GM18526 (cell line): ENCODE measurements around the gene NDFIP2.

Experiments
- POLR2A ChIP-seq: IDR thresholded peaks from 3 replicates; pipeline ENCODE4 v1.6.1; 2011; ENCODE audit not compliant: insufficient read length; ENCODE audit errors: extremely low read depth

The NDFIP2 gene

DNA sequence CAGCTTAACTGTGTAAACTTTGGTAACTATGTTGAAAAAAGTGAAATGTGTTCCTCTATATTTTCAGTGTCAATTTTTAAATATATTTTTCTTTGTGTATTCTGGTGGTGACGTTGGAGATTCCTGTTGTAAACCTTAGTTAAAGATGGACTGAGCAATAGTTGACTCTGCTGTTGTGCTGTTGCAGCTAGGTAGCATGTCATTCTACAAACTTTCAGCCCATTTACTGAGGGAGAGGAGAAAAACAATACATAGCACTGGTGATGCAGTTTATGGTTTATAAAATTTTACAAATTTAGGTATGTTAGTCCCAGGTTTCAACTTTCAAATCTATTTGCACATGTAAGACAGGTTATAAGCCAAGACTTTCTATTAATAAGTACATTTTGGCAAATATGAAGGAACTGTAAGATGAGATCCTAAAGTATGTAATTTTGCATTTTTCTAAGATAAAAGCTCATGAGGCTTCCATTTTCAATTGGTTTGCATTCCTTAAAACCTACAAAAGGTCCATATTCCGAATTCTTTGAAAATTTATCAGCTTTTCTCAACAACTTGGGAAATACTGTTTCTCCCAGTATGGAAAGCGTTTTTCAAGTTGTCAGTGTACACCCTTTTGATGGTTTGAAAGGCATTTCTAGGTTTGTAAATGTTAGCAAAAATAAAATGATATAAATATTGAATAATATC lies 1.5 kb downstream of the NDFIP2 start:
- TF ChIP-seq POLR2A: no peak

DNA sequence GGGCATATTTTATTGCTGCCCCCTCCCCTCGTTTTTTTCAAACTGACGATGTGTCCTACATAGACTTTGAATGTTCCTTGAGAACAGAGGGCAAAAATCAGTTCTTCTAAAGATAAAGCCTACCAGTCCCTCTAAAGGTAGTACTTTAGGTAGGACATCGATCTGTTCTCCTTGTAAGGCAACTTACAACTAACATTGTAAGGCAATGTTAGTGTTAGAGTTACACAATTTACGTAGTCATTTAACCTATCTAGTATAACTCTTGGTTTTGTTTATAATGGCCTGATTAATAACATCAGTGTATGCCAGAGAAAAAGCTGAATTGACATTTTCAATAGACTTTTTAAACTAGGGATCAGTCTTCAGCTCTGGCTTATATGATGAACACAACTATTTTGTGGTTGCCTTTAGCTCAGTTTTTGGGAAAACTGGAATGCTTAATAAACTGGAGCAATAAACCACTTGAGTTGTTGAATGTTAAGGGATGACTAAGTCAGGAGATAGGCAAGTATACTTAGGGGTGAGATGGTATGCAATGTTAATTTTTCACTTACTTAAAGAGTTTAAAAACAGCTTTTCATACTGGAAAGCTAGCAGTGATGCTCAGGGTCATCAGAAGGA lies 2.2 kb downstream of the NDFIP2 start:
- TF ChIP-seq POLR2A: no peak

DNA sequence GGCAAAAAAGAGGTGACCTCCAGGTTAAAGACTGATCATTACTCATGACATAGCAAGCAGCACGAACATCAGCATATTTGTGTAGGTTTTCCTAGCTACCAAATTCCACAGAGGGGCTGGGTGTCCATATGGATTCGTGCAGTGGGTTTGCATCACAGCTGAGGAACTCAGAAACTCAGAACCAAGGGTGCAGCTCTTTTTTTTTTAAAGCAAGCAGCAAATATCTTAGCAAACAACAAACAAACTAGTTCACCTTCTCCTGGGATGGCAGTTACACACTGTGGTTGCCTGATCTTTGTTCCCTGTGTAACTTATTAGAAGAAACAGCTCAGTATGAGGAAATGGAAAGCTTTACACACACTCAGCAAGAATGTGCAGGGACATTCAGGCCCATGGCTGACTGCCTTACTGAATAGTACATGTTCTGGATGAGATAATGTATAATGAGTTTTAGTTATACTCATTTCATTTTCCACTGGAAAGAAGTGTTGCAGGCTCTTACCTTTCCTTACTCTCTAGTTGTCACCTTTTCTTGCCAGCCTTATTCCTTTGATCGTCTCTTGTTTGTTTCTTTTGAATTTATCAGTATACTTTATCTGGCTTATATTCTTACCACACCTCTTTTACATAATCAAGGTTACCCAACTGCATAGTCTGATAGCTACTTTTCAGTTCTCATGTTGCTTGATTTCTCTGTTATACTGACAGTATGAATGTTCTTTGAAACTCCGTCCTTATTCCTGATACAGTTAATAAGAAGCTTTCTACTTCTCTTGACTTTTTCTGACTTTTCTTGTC lies 4.3 kb downstream of the NDFIP2 start:
- no peak for TF ChIP-seq POLR2A

DNA sequence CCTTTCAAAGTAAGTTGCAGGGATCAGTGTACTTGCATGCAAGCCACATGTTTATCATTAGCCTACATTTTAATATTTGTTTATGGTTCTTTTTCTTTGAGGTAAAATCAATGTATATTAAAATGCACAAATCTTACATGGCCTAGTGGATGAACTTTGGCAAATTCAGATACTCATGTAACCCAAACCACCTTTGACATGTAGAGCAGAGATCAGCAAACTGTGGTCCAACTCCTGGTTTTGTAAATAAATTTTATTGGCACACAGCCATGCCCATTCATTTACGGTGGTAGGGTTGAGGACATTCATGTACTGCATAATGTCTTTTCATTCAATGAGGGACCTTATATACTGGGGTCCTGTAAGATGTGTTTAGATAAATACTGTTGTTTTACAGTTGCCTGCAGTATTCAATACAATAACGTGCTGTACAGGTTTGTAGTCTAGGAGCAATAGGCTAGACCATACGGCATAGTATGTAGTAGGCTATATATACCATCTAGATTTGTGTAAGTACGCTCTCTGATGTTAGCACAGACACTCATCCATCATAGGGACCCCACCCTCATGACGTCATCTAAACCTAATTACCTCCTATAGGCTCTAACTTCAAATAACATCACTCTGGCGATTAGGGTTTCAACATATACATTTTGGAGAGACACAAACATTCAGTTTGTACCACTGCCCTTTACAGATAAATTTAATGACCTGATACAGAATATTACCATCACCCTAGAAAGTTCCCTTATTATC lies 5.7 kb downstream of the NDFIP2 start:
- TF ChIP-seq POLR2A: no peak

DNA sequence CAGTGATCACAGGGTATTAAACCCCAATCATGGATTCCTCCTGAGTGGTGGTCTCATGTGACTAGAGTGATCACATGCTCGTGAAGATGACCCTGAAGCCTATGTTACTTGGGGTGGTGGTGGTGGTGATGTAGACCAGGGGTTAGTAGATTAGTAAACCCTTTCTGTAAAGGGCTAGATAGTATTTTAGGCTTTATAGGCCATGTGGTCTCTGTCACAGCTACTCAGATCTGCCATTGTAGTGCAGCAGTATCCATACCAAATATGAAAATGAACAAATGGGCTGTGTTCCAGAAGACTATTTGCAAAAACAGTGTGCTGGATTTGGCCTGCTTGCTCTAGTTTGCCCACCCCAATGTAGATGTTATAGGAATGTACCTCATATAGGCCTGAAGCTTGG lies 9.4 kb downstream of the NDFIP2 start:
- TF ChIP-seq POLR2A: no peak

DNA sequence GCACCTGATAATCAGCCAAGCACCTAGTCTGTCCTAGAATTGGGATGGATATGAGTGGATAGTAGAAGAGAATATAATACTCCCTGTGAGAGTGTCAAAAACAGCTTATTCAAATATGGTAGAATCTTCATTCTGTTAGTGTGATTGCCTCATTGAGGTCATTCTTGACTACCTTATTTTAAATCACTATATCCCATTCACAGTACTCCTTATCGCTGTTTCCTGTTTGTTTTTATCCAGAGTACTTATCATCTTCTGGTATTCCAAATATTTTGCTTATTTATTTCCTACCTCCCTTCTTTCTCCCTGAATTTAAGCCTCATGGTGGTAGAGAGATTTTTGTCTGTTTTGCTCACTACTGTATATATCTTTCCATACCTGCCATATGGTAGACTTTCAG lies 9.9 kb downstream of the NDFIP2 start:
- no peak for TF ChIP-seq POLR2A

DNA sequence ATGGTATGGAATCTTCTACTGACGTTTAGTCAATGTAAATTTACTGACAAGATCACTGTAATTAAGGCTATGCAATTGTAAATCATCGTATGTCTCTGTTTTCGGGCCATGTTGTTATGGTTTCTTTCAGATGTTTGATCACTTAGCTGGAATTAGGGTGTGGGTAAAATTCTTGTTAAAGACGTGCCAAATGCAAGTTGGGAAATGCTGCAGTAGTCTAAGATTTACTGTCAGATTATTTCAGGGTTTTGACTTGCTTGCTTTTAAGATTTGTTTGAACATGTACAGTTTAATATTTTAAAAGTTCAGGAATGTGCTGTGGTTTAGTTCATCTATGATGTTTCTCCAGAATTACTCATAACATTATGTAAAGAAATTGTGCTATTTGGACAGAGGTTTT lies 10.8 kb downstream of the NDFIP2 start:
- TF ChIP-seq POLR2A: no peak

DNA sequence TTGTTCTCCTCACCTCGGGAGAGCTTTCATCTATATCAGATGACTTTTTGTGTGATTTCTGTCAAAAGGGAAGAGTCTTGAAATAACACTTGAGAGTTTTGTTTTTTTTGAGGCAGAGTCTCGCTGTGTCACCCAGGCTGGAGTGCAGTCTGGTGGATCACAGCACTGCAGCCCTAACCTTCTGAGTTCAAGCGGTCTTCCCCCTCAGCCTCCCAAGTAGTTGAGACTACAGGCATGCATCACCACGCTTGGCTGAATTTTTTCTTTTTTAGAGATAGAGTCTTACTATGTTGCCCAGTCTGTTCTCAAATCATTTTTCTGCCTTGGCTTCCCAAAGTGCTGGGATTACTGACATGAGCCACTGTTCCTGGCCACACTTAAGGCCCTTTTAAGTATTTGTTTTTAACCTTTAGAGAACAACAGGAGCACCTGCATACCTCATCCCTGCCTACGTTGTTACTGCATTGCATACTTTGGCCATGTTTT lies 11.4 kb downstream of the NDFIP2 start:
- no peak for TF ChIP-seq POLR2A

DNA sequence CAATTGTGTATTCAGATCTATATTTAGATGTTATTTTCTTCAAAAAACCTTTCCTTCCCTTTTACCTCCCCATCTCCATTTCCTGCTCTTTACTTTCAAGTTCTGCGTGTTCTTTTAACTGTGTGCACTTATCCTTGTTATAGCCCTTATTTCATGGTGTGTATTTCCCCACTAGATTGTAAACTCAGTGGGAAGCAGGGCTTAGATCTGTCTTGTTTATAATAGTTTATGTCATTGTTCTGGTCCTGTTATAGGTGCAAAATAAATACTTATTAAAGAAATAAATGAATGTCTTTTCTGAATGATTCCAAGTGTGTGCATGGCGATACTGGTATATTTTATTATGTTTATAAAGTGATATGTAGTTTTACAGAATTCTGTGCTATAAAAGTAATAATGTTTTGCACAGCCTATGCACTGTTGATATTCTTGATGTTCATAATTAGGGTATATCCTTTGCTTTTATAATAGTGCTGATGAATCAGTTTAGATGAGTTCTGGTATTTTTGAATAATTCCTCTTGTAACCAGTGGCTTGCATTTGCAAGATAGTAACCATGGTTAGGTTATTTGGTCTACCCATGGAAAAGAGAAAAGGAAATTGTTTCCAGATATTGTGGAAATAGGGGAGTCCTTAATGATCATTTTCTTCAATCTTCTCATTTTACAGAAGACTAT lies 12.1 kb downstream of the NDFIP2 start:
- no peak for TF ChIP-seq POLR2A

DNA sequence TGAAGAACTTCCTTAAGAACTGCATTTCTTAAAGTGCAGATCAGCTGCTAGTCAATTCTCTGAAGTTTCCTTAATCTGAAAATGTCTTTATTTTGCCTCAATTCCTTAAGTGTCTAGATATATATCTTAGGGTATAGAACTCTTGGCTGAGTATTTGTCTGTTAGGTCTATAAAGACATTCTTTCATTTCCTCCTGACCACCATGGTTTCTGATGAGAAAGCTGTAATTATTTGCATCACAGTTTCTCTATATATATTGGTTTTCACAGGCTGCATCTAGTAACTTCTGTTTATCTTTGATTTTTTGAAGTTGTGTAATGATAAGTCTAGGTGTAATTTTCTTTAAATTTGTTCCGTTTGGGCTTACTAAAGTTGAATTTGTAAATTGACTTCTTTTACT lies 15.2 kb downstream of the NDFIP2 start:
- no peak for TF ChIP-seq POLR2A

DNA sequence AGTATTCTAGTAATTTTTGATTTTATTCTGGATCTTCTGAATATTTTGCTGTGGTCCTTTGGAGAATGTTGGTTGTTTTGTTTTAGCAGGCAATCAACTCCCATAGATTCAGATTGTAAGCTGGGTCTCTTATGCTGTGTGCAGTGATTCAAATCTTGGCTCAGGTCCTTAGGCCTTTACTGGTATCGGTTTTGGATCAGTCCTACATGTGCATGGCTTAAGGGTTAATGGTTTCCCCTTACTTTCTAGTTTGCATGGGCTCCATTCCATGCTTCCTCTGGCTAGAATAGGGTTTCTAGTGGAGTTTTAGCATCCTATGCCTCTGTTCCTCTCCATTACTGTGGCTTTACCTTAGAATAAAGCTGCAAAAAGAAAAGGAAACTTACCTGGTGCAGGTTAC lies 16.1 kb downstream of the NDFIP2 start:
- no peak for TF ChIP-seq POLR2A

DNA sequence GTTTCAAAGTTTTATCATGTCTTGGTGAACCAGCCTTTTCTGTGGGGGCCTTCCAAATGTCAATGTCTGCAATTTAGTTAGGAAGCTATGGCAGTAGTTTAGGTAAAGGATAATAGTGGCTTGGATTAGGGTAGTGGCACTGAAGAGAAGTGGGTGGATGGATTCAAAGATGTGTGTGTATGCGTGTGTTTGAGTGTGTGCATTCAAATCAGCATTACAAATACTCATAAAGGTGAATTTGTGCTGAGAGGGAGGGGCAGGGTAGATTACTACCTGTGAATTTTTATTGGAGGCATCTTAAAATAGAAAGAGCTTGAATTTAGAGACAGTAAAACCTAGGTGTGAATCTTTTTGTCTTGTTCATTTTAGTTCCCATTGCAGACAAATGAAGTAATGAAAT lies 16.9 kb downstream of the NDFIP2 start:
- no peak for TF ChIP-seq POLR2A

DNA sequence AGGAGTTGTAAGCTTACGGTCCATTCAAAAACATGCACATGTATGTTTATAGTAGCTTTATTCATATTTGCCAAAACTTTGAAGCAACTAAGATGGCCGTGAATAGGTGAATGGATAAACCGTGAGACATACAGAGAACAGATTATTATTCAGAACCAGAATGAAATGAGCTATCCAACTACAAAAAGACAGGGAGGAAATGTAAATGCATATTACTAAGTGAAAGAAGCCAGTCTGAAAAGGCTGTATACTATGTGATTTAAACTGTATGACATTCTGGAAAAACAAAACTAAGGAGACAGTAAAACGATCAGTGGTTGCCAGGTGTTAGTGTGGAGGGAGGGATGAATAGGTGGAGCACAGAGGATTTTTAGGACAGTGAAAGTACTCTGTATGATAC lies 19.9 kb downstream of the NDFIP2 start:
- no peak for TF ChIP-seq POLR2A

DNA sequence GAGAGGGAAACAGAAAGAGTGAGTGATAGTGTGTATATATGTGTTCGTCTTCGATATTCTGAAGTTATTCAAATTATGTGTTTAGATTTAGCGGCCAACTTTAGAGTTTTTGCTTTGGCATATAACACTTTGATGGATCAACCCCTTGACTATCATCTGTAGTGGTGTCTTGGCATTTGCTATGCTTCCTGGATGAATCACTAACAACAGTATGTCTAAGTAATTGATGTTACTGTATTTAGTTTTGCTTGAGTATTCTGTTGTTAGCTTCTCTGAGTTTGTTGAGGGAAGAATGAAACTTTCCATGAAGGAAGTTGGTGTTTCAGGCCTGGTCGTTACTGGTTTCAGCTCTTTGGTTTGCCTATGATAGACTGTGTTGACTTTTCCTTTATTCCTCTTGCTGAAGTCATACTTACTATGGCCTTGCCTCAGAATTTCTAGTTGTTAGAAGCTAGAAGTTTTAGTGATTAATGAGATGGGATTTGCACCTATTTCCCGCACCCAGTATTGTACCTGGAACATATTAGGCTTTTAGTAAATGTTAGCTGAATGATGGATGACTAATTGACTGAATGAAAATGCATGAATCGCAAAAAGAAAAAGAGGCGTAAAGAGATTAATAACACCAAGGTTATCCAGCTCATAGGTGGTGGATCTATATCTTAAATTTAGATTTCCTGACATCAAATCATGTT lies 20.7 kb downstream of the NDFIP2 start:
- TF ChIP-seq POLR2A: no peak
